HG02870 (cell line): ENCODE measurements around the gene KIN.
"Not testable (repeated sequence)": the region's sequence is repeated elsewhere in the genome, so short reads cannot be mapped to it uniquely, and the experiment has no call there.

Experiments used
- ATAC-seq: cut with Tn5 transposase; IDR thresholded peaks from one replicate; pipeline ENCODE4 v1.9.1; 2021; ENCODE audit warnings: mild to moderate bottlenecking, moderate library complexity; ENCODE audit not compliant: unreplicated experiment

KIN gene

GRCh38 chr10:7787857-7788638, at the start of gene KIN, which contains the start of gene ATP5F1C:
Gene KIN, minus strand, starts transcription at chr10:7787993. Its CDS starts 60 bp downstream, at chr10:7787933.
Gene ATP5F1C, plus strand, starts transcription at chr10:7788177. Its CDS starts 31 bp downstream, at chr10:7788208.
- peak; percentile 94 for ATAC-seq

- no peak for ATAC-seq
Measured at GRCh38 chr10:7836571-7836970, 48.8 kb upstream of the KIN start.

GRCh38 chr10:7834262-7834661, 46.5 kb upstream of the KIN start:
- no peak for ATAC-seq

GRCh38 chr10:7833210-7833609, 45.4 kb upstream of the KIN start:
- ATAC-seq: no peak

- ATAC-seq: no peak
Measured at GRCh38 chr10:7832060-7832459, 44.3 kb upstream of the KIN start.

- no peak for ATAC-seq
Measured at GRCh38 chr10:7829289-7829834, 41.6 kb upstream of the KIN start.

GRCh38 chr10:7826971-7827370, 39.2 kb upstream of the KIN start:
- no peak for ATAC-seq

GRCh38 chr10:7824251-7824650, 36.5 kb upstream of the KIN start:
- ATAC-seq: no peak

GRCh38 chr10:7819121-7819460, 31.3 kb upstream of the KIN start:
- peak; percentile 51 for ATAC-seq

GRCh38 chr10:7818295-7819120, 30.7 kb upstream of the KIN start, which contains the start of gene TAF3:
Gene TAF3, plus strand, starts transcription at chr10:7818505. Its CDS starts 205 bp downstream, at chr10:7818710.
- ATAC-seq: peak; percentile 80

GRCh38 chr10:7817984-7818294, 30.1 kb upstream of the KIN start:
- peak; percentile 9 for ATAC-seq

- ATAC-seq: no peak
Measured at GRCh38 chr10:7817576-7817975, 29.8 kb upstream of the KIN start.

- no peak for ATAC-seq
Measured at GRCh38 chr10:7813481-7813880, 25.7 kb upstream of the KIN start.

GRCh38 chr10:7811743-7812142, 23.9 kb upstream of the KIN start:
- not testable (repeated sequence) for ATAC-seq

GRCh38 chr10:7811000-7811399, 23.2 kb upstream of the KIN start:
- no peak for ATAC-seq

- no peak for ATAC-seq
Measured at GRCh38 chr10:7810443-7810842, 22.6 kb upstream of the KIN start.

- no peak for ATAC-seq
Measured at GRCh38 chr10:7808686-7809267, 21.0 kb upstream of the KIN start.

- no peak for ATAC-seq
Measured at GRCh38 chr10:7804741-7805140, 16.9 kb upstream of the KIN start.

- no peak for ATAC-seq
Measured at GRCh38 chr10:7804216-7804615, 16.4 kb upstream of the KIN start.

- no peak for ATAC-seq
Measured at GRCh38 chr10:7802606-7803005, 14.8 kb upstream of the KIN start.

GRCh38 chr10:7797582-7797981, 9.8 kb upstream of the KIN start:
- ATAC-seq: no peak
